Endodermal cell (in vitro differentiated cells): ENCODE measurements around the gene ZNF275. TPM values are rescaled to one million over a fixed set of nuclear protein-coding genes. Genes with fewer than 3 reads are reported as not detected.
"Not testable (repeated sequence)": the region's sequence is repeated elsewhere in the genome, so short reads cannot be mapped to it uniquely, and the experiment has no call there.

Experiments
- DNase-seq: peaks from one replicate; pipeline ENCODE4 v3.0.0-alpha.2; 2017
- H3K27ac ChIP-seq: 2 replicates; pipeline ENCODE4 v1.5.1; 2013; ENCODE audit warnings: mild to moderate bottlenecking, low read depth, low read length, moderate library complexity
- H3K27me3 ChIP-seq: 2 replicates; pipeline ENCODE4 v1.6.1; 2013; ENCODE audit warnings: mild to moderate bottlenecking, low read length, moderate library complexity; ENCODE audit not compliant: insufficient read depth, control insufficient read depth, poor library complexity, severe bottlenecking
- H3K36me3 ChIP-seq: 2 replicates; pipeline ENCODE4 v1.7.0; 2013; ENCODE audit warnings: mild to moderate bottlenecking, low read length, moderate library complexity; ENCODE audit not compliant: control insufficient read depth, insufficient read depth
- H3K4me1 ChIP-seq: one replicate; pipeline ENCODE4 v1.7.0; 2013; ENCODE audit warnings: low read length; ENCODE audit not compliant: control insufficient read depth, insufficient read depth
- H3K4me3 ChIP-seq: 2 replicates; pipeline ENCODE4 v1.5.1; 2013; ENCODE audit warnings: mild to moderate bottlenecking, low read length, moderate library complexity
- H3K9ac ChIP-seq: 2 replicates; pipeline ENCODE4 v1.6.1; 2013; ENCODE audit warnings: mild to moderate bottlenecking, low read length, moderate library complexity; ENCODE audit not compliant: poor library complexity, severe bottlenecking; ENCODE audit errors: extremely low read depth
- H3K9me3 ChIP-seq: 2 replicates; pipeline ENCODE4 v1.6.1; 2013; ENCODE audit warnings: mild to moderate bottlenecking, low read length, moderate library complexity; ENCODE audit not compliant: control insufficient read depth
- H3K27ac Mint-ChIP-seq: 2 replicates; pipeline ENCODE4 v1.8.0; 2020; ENCODE audit warnings: mixed read lengths
- H3K27me3 Mint-ChIP-seq: 2 replicates; pipeline ENCODE4 v1.8.0; 2021; ENCODE audit warnings: mild to moderate bottlenecking, mixed read lengths; ENCODE audit not compliant: insufficient read depth
- H3K36me3 Mint-ChIP-seq: 2 replicates; pipeline ENCODE4 v1.8.0; 2020; ENCODE audit warnings: low read depth, mixed read lengths
- H3K4me1 Mint-ChIP-seq: 2 replicates; pipeline ENCODE4 v1.8.0; 2020; ENCODE audit warnings: mixed read lengths
- H3K4me3 Mint-ChIP-seq: 2 replicates; pipeline ENCODE4 v1.8.0; 2020; ENCODE audit warnings: mild to moderate bottlenecking, moderate library complexity, mixed read lengths
- H3K9me3 Mint-ChIP-seq: 2 replicates; pipeline ENCODE4 v1.8.0; 2020; ENCODE audit warnings: mild to moderate bottlenecking, mixed read lengths
- CTCF ChIP-seq: fragments of 200-600 bp; sonication (generic); conservative IDR thresholded peaks from 2 replicates; pipeline ENCODE4 v1.5.0; 2021; ENCODE audit warnings: antibody characterized with exemption, mild to moderate bottlenecking
- WGBS, 2 experiments: methylation state at CpG; one replicate each; pipeline versions ENCODE4 v1.1.5 to v1.1.7; 2013; ENCODE audit warnings: missing lambda C conversion rate in 2 of 2, mixed read lengths in 1 of 2; ENCODE audit not compliant: insufficient coverage in 1 of 2, insufficient read length in 1 of 2; 5-methylcytosine and 5-hydroxymethylcytosine counted together
- total RNA-seq, 2 donors: library from RNA; stranded (reverse); fragmentation: NEBNext Ultra II Directional in 1 of 2; extraction: Animal tissue kit (Norgen Biotek cat#: 25700) in 1 of 2; gene quantifications; 2 replicates in 1 of 2; 3 replicates in 1 of 2; pipeline ENCODE4 v1.2.1, GENCODE V29; 2021

Gene ZNF275
- total RNA-seq, 2 donors from 2014 or later = 11.0 to 12.6 TPM

- H3K4me1 Mint-ChIP-seq = no peaks in the 10 kb centered on the region
- Histone ChIP-seq H3K27me3 (no peaks in the 10 kb centered on the region), H3K27ac (no peak overlapping the region), H3K4me1 (no peaks in the 10 kb centered on the region), H3K4me3 (no peak overlapping the region), H3K36me3 (no peaks in the 10 kb centered on the region), H3K9ac (no peak overlapping the region), H3K9me3 (no peaks in the 10 kb centered on the region)
- H3K4me3 Mint-ChIP-seq = no peak overlapping the region
- no peak for TF ChIP-seq CTCF
- no peak for DNase-seq
- 93 to 96% methylated on average over 8 to 33 of the region's 33 CpGs for WGBS, 2 experiments
- H3K36me3 Mint-ChIP-seq = no peaks in the 10 kb centered on the region
- no peak overlapping the region for H3K27ac Mint-ChIP-seq
- peaks cover 33% of the 10 kb centered on the region for H3K9me3 Mint-ChIP-seq
- H3K27me3 Mint-ChIP-seq = peaks cover 5% of the 10 kb centered on the region
Measured at GRCh38 chrX:153319295-153320046, 14.5 kb upstream of the ZNF275 start.

- not testable (repeated sequence) for H3K9me3 ChIP-seq, H3K27me3 ChIP-seq, H3K27me3 Mint-ChIP-seq, H3K27ac Mint-ChIP-seq, H3K36me3 ChIP-seq, H3K9ac ChIP-seq, H3K4me3 Mint-ChIP-seq, H3K27ac ChIP-seq, DNase-seq, H3K4me1 Mint-ChIP-seq, H3K4me3 ChIP-seq, H3K36me3 Mint-ChIP-seq, H3K4me1 ChIP-seq
- H3K9me3 Mint-ChIP-seq = peaks cover 39% of the 10 kb centered on the region
- 89% methylated on average over 1 of the region's 1 CpG; no CpG with 5 or more reads in 1 of the 2 experiments for WGBS, 2 experiments
Measured at GRCh38 chrX:153320047-153320443, 13.9 kb upstream of the ZNF275 start.

- Mint-ChIP-seq H3K27ac (no peak overlapping the region), H3K4me1 (no peaks in the 10 kb centered on the region), H3K9me3 (peaks cover 45% of the 10 kb centered on the region), H3K27me3 (peaks cover 10% of the 10 kb centered on the region), H3K4me3 (no peak overlapping the region), H3K36me3 (no peaks in the 10 kb centered on the region)
- Histone ChIP-seq H3K36me3 (no peaks in the 10 kb centered on the region), H3K4me3 (no peak overlapping the region), H3K27ac (no peak overlapping the region), H3K27me3 (peaks cover 2% of the 10 kb centered on the region), H3K9ac (no peak overlapping the region), H3K4me1 (no peaks in the 10 kb centered on the region), H3K9me3 (no peaks in the 10 kb centered on the region)
- DNase-seq = no peak
- TF ChIP-seq CTCF = no peak
- WGBS, 2 experiments = 36% methylated on average over 1 of the region's 13 CpGs; no CpG with 5 or more reads in 1 of the 2 experiments
Measured at GRCh38 chrX:153320555-153321184, 13.3 kb upstream of the ZNF275 start.
